Measurements from ENCODE around the gene RAB3A. TPM values are rescaled to one million over a fixed set of nuclear protein-coding genes. Genes with fewer than 3 reads are reported as not detected.

RAB3A gene
- total RNA-seq, 1 experiment from 2014 or later, result 6.7 TPM

GRCh38 chr19:18227781-18228271, 24.0 kb upstream of the RAB3A start:
- intact Hi-C loops (cut with micrococcal nuclease), result no loop called here

GRCh38 chr19:18226956-18227780, 23.3 kb upstream of the RAB3A start:
- POLR2A ChIA-PET (ENCODE audit: unreplicated experiment), result no interaction called here
- intact Hi-C loops (cut with micrococcal nuclease), result no loop called here
- no peak for ATAC-seq
- Histone ChIP-seq H3K4me2 (ENCODE audit: low read length) (no peak overlapping the region), H3K27me3 (ENCODE audit: low read length) (peaks cover 9% of the 10 kb centered on the region), H3K36me3 (ENCODE audit: low read depth, low read length) (no peaks in the 10 kb centered on the region), H4K20me1 (ENCODE audit: low read length) (no peaks in the 10 kb centered on the region), H2AFZ (ENCODE audit: low read length) (no peak overlapping the region), H3K9me3 (ENCODE audit: low read length) (no peaks in the 10 kb centered on the region), H3K4me3 (ENCODE audit: low read length) (no peak overlapping the region), H3K79me2 (ENCODE audit: low read length) (no peaks in the 10 kb centered on the region), H3K4me1 (ENCODE audit: insufficient read depth, low read length) (peaks cover 8% of the 10 kb centered on the region; the same call in 1 of the 2 replicates), H3K9me2 (replicated peaks; ENCODE audit: low read length) (no peaks in the 10 kb centered on the region), H3K27ac (ENCODE audit: low read length) (no peak overlapping the region), H3K9ac (ENCODE audit: low read length) (no peak overlapping the region), H3F3A (ENCODE audit: low read length, unreplicated experiment) (no peaks in the 10 kb centered on the region)
- no peak for DNase-seq
- BruUV-seq (replicated peaks), result no TSS peak
- TF ChIP-seq CTCF (conservative IDR thresholded peaks at IDR 0.05; ENCODE audit: low read depth, low read length) (no peak), EZH2phosphoT487 (IDR thresholded peaks at IDR 0.05; ENCODE audit: borderline replicate concordance, low read length) (no peak)
- CTCF ChIA-PET, result no interaction called here

More at GRCh38 chr19:18227781-18228271, 24.0 kb upstream of the RAB3A start:
- no peak overlapping the region for H3K9ac ChIP-seq (ENCODE audit: low read length)
- ATAC-seq, result no peak
- no peaks in the 10 kb centered on the region for H3K9me2 ChIP-seq (replicated peaks; ENCODE audit: low read length)
- no peak for DNase-seq
- H3K4me3 ChIP-seq (ENCODE audit: low read length), result no peak overlapping the region
- H3F3A ChIP-seq (ENCODE audit: low read length, unreplicated experiment), result no peaks in the 10 kb centered on the region
- H3K36me3 ChIP-seq (ENCODE audit: low read depth, low read length), result no peaks in the 10 kb centered on the region
- H4K20me1 ChIP-seq (ENCODE audit: low read length), result no peaks in the 10 kb centered on the region
- peaks cover 9% of the 10 kb centered on the region for H3K27me3 ChIP-seq (ENCODE audit: low read length)
- no peaks in the 10 kb centered on the region for H3K9me3 ChIP-seq (ENCODE audit: low read length)
- CTCF ChIA-PET, result no interaction called here
- H3K4me2 ChIP-seq (ENCODE audit: low read length), result no peak overlapping the region
- no peak overlapping the region for H2AFZ ChIP-seq (ENCODE audit: low read length)
- TF ChIP-seq EZH2 (IDR thresholded peaks at IDR 0.05; ENCODE audit: low read length, unreplicated experiment), result no peak
- TF ChIP-seq CTCF (conservative IDR thresholded peaks at IDR 0.05; ENCODE audit: low read depth, low read length), result no peak
- TF ChIP-seq EZH2phosphoT487 (IDR thresholded peaks at IDR 0.05; ENCODE audit: borderline replicate concordance, low read length), result no peak
- no peak overlapping the region for H3K27ac ChIP-seq (ENCODE audit: low read length)
- BruUV-seq (replicated peaks), result no TSS peak
- no peaks in the 10 kb centered on the region for H3K79me2 ChIP-seq (ENCODE audit: low read length)
- H3K4me1 ChIP-seq (ENCODE audit: insufficient read depth, low read length), result peaks cover 8% of the 10 kb centered on the region; the same call in 1 of the 2 replicates
- POLR2A ChIA-PET (ENCODE audit: unreplicated experiment), result no interaction called here
